ENCODE results near the gene FBXO7.
"Not testable (repeated sequence)": the region's sequence is repeated elsewhere in the genome, so short reads cannot be mapped to it uniquely, and the experiment has no call there.

Gene FBXO7

DNA sequence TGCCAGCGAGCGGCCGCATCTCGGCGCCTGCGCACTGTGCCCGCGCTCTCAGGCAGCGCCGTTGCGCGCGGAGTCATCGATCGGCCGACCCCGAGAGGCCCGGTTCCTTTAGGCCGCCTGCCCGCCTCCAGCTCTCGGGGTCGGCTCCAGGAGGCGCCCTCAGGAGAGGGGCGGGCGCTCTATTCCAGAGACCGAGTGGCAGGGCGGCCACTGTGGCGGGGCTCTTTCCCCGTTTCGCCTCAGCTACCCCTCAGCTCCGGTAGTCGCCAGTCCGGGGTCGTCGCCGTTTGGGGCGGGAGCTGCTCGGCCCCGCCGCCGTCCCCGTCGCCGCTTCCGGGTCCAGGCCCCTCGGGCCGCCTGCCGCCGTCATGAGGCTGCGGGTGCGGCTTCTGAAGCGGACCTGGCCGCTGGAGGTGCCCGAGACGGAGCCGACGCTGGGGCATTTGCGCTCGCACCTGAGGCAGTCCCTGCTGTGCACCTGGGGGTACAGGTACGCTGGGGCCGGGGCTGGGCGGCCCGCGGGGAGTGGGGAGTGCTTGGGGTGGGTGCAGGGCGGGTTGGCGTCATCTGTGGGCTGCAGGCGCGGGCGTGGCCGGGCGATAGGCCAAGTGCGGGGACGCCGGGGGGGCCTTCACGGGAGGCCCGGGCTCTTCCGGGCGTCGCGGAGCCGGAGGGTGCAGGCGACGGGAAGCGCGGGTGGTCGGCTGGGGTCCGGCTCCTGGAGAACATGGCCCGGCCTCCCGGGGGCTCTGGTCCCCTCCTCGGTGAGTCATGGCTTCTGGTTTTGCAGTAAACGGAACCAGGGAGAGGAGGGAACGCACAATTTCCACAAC is at the start of gene FBXO7:
Gene FBXO7, plus strand, starts transcription at position 177 of the 833 bp plus-strand sequence. Its CDS starts 192 bp downstream, at position 369.
- peak; percentile 87 for DNase-seq

DNA sequence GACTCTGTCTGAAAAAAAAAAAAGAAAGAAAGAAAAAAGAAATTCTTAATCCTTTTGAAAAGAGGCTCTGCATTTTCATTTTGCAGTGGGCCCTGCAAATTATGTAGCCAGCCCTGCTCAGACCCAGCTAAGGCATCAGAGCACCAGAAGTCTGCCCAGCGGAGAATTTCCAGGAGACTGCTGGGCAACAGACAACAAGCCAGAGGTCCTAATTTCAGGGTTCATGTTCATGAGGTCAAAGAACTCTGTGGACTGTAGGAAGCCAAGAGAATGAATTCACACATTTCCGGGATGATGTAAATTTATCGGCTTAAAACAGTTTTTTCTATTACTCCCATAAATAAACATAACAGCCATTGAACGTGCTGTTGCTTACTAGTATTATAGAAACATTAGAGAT is 47.7 kb upstream of the FBXO7 start:
- DNase-seq, result no peak

GRCh38 chr22:32430352-32430751 is 44.3 kb upstream of the FBXO7 start:
- no peak for DNase-seq

DNA sequence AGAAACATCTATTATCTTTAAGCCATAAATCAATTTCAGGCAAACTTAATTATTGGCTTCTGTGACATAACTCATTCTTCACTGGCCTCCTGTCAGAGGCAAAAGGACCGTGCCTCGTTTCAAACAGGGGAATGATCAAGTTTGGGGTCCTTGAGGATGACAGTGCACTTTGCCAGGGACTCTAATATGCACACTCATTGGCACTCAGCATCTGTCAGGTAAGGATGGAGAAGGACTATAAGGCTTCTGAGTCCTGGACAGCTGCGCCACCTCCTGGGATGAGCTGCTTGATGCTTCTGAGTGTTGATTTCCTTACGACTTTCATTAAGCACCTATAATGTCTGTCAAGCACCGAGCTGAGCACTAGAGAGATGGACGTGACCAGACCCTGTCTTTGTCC is 30.5 kb upstream of the FBXO7 start:
- peak; percentile 12 for DNase-seq

DNA sequence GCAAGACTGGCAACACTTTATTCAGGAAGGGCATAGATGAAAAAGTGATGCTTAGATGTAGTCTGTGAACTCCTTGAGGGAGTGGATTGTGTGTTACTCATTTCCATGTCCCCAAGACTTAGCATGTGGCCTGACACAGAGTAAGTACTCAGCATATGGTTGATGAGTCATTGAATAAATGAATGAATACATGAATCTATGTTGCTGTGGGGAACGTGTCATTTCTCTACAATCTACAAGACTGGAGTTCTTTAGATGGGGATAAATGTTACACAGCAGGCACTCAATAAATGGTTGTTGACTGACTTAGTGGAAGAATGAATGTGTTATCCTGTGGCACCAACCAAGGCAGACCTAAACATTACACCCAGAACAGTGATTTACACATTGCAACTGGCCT is 28.3 kb upstream of the FBXO7 start:
- no peak for DNase-seq

- DNase-seq, result no peak
Measured at GRCh38 chr22:32448980-32449379, 25.6 kb upstream of the FBXO7 start.

DNA sequence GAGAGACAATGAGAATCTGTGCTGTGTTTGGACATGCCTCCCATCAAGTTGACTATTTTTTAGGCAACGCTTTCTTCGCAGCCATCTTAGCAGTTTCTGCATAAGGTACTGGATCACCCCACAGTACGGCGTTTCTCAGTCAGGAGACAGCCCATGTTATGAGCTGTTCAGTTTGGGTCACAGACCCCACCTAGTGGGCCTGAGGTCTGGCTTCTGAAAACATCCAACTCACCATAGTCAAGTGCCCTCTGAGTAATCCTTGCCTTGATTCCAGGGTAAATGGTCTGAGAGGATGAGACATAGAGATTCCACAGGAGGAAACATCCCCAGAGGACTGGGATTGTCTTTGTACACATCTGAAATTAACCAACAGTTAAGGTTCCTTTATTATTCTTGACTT is 17.6 kb upstream of the FBXO7 start:
- DNase-seq, result no peak

- DNase-seq, result no peak
Measured at GRCh38 chr22:32462452-32462851, 12.2 kb upstream of the FBXO7 start.

- DNase-seq, result no peak
Measured at GRCh38 chr22:32465661-32466060, 8.9 kb upstream of the FBXO7 start.

GRCh38 chr22:32466496-32466895 is 8.1 kb upstream of the FBXO7 start:
- DNase-seq, result no peak

DNA sequence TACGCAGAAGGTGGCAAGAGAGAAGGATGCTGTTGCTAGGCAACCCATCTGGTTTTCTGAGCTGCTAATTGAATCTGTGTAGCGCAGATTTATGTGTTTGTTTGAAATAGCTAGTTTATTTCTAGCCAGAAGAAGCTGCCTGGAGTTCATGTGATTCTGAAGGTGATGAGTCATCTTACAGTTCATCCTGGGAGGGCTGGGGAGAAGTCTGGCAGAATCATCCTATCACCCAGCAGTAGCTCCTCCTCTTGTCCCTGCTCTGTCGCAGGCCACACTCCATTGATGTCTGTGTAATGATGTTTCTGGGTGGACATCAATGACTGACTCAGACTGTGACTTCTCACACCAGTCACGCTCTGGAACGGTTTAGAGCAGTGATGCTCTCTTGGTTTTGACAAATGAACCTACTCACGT is 4.8 kb upstream of the FBXO7 start:
- no peak for DNase-seq

DNA sequence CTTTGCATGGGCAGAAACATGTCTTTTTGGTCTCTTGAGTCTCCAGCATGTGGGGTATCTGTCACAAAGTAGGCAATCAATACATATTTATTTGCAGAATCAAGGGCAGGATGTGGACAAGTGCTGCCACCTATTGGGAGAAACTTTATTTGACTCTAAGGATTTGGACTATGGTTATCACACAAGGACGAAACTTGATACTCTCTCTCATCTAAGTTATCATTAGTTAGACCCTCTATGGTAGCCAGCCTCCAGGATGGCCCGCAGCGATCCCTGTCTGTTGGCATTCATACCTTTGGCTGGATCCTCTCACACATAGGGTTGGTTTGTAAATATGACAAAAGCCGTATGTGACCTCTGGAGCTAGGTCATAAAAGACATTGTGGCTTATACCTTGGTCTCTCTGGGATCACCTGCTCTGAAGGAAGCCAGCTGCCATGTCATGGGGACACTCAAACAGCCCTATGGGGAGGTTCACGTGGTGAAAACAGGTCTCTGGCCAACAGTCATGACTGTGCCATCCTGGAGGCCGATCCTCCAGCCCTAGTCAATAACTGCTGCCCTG is 1.1 kb upstream of the FBXO7 start:
- peak; percentile 79 for DNase-seq

GRCh38 chr22:32475468-32476010 is 928 bp downstream of the FBXO7 start:
- DNase-seq, result peak; percentile 37

GRCh38 chr22:32476281-32477195 is 1.9 kb downstream of the FBXO7 start:
- DNase-seq, result peak; percentile 27

DNA sequence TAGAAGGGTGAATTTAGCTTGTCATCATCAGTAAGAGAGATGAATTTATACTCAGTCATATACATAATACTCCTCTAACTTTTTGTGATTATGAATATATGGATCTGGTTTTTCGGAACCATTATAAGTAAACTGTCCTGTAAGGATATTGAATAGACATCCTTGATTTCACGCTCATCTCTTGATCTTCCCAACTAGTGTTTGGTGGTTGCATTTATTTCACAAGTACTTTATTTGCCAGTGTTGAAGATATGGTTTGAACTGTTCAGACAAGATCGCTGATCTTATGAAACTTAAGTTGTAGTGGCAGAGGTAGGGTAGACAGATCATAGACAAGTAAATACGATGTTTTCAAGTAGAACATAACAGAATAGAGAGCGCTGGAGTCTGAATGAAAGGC is 3.0 kb downstream of the FBXO7 start:
- DNase-seq, result no peak

GRCh38 chr22:32478552-32478951 is 3.9 kb downstream of the FBXO7 start:
- not testable (repeated sequence) for DNase-seq

- DNase-seq, result no peak
Measured at GRCh38 chr22:32478994-32479393, 4.4 kb downstream of the FBXO7 start.

GRCh38 chr22:32480238-32480637 is 5.6 kb downstream of the FBXO7 start:
- no peak for DNase-seq

- no peak for DNase-seq
Measured at GRCh38 chr22:32482708-32483107, 8.1 kb downstream of the FBXO7 start.

GRCh38 chr22:32486656-32487390 is 12.2 kb downstream of the FBXO7 start:
- DNase-seq, result no peak

DNA sequence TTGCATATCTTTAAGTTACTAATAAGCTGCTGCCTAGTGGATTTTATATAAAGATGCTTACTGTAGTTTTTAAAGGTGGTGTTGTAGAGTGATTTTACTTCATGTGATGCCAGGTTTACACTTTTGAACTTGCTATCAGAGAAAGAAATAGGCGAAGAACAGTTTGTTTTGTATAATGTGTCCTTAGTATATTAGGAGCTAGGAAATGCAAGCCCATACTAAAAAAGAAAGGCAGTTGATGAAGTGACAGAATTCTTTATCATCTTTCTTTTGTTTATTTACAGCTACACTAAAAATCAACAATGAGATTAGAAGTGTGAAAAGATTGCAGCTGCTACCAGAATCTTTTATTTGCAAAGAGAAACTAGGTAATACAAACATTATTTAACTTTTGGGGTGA is 12.8 kb downstream of the FBXO7 start:
- no peak for DNase-seq

DNA sequence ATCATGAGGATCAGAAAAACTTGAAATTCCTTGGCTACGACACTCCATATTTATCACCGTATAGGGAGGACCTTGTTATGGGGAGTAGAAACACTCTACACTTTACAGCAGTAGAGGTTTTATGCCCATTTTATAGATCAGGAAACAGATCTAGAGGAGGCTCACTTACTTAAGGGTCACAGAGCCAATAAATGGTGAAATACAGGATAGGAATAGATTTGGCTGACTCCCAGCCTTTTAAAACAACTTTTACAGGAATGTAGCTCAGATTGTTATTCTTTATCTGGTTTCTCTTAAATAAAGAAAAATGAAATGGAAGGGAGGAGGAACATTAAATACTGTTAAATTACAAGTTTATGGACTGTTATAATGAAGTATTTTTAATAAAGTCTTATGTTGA is 14.8 kb downstream of the FBXO7 start:
- no peak for DNase-seq

DNA sequence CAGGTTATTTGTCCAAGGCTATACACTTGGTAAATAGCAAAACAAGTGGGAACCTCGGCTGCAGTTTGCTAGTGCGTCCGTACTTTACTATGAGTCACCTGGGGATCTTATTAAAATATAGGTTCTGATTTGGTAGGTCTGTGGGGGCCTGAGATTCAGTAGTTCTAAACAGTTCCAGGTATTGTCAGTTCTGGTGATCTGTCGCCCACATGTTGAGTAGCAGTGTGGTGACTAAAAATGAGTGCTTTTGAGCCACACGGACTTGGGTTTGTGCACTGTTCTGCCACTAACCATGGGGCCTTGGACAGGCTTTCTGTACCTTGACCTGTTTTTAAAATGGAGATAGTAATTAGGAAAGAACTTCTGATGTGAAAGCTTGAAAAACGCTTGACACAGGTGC is 15.7 kb downstream of the FBXO7 start:
- no peak for DNase-seq
